Adipose tissue (tissue), 3 donors: ENCODE data around the gene PNMT. TPM values are rescaled to one million over a fixed set of nuclear protein-coding genes. Genes with fewer than 3 reads are reported as not detected.

Experiments
- H3K27ac ChIP-seq: one replicate; pipeline ENCODE4 v1.5.1; 2013; ENCODE audit warnings: low read depth, low read length
- WGBS, 3 donors: extraction: QIAGEN DNeasy Blood & Tissue Kit; methylation state at CpG; one replicate each; pipeline ENCODE4 v1.1.7; 2013; 5-methylcytosine and 5-hydroxymethylcytosine counted together
- polyA plus RNA-seq, 3 donors: library from polyadenylated mRNA; stranded (reverse); fragments of 200-250 nt; gene quantifications; one replicate each; pipeline ENCODE4 v1.2.3, GENCODE V29; 2013
- donor health status: healthy with polysubstance abuse.
- donor health status: Bipolar disorder and iron deficiency.
- donor health status: healthy.

The PNMT gene, protein sequence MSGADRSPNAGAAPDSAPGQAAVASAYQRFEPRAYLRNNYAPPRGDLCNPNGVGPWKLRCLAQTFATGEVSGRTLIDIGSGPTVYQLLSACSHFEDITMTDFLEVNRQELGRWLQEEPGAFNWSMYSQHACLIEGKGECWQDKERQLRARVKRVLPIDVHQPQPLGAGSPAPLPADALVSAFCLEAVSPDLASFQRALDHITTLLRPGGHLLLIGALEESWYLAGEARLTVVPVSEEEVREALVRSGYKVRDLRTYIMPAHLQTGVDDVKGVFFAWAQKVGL
- 1 to 10 TPM; 2.1 to 9.8 (median 3.3) TPM for polyA plus RNA-seq

DNA sequence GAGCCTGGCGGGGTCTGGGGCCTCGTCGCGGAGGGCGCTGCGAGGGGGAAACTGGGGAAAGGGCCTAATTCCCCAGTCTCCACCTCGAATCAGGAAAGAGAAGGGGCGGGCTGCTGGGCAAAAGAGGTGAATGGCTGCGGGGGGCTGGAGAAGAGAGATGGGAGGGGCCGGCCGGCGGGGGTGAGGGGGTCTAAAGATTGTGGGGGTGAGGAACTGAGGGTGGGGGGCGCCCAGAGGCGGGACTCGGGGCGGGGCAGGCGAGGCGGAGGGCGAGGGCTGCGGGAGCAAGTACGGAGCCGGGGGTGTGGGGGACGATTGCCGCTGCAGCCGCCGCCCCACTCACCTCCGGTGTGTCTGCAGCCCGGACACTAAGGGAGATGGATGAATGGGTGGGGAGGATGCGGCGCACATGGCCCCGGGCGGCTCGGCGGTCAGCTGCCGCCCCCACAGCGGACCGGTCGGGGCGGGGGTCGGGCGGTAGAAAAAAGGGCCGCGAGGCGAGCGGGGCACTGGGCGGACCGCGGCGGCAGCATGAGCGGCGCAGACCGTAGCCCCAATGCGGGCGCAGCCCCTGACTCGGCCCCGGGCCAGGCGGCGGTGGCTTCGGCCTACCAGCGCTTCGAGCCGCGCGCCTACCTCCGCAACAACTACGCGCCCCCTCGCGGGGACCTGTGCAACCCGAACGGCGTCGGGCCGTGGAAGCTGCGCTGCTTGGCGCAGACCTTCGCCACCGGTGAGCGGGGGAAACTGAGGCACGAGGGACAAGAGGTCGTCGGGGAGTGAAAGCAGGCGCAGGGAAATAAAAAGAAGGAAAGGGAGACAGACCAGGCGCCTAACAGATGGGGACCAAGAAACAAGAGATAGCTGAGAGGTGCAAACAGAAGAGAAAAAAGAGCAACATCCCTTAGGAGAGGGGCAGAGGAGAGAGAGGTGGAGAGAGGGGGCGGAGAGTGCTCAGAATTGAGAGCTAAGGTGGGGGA lies at the start of gene PNMT:
Gene PNMT, plus strand, starts transcription at position 509 of the 980 bp plus-strand sequence. Its CDS starts 23 bp downstream, at position 532.
- WGBS, 3 donors, result 1 to 3% (median 1%) methylated on average over 65 to 85 of the region's 85 CpGs
- H3K27ac ChIP-seq, result no peak within 1 kb of the TSS

DNA sequence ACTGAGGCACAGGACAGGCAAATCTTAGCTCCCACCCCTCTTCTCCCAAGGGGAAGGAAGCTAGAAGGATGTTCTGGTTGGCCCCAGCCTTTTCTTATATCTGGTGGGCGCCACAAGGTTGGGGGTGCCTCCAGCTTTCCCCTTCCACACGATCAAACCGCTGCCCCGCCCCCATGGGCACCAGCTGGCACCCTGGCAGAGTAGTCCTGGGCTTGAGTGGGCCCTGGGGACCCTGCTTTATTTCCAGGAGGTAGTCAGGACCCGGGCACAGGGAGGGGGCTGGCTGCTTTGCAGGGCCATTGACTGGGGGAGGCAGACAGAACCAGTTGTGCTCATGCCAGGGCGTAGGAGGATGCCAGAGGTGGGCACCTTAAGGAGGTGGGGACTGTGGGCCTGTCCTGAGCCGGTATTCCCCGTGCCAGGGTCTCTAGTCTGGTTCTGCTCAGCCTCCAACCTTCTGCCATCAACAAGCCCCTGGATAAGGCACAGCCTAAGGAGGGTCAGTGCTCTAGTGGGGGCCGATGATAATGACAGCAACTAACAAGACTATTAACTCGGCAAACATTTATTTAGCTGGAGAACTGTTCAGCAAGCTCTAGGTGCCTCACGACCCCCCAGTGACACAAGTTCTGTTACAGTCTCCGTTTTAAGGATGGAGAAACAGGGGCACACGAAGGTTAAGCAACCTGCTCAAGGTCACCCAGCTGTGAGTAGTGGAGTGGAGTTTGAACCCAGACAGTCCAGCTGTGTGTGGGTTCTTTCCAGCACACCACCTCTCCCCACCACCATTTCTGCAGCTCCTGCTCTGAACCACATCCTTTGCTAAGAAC lies 49.1 kb upstream of the PNMT start:
- WGBS, 3 donors, result 51 to 55% (median 53%) methylated on average over 11 to 13 of the region's 13 CpGs
- no peak overlapping the region for H3K27ac ChIP-seq

DNA sequence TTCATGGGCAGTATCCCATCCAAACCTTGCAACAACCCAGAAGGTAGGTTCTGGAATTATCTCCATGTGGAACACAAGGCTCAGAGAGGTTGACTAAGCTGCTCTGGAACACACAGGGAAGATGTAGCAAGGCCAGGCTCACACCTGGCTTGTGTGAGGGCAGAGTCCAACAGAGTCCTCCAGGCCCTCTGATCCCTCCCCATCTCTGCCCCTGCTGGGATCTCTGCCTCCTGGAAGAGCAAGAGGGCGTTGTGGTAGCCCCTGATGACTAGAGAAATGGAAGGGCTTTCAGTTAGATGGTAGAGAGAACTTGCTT lies 48.5 kb upstream of the PNMT start:
- 38 to 61% (median 58%) methylated on average over 1 of the region's 1 CpG for WGBS, 3 donors

DNA sequence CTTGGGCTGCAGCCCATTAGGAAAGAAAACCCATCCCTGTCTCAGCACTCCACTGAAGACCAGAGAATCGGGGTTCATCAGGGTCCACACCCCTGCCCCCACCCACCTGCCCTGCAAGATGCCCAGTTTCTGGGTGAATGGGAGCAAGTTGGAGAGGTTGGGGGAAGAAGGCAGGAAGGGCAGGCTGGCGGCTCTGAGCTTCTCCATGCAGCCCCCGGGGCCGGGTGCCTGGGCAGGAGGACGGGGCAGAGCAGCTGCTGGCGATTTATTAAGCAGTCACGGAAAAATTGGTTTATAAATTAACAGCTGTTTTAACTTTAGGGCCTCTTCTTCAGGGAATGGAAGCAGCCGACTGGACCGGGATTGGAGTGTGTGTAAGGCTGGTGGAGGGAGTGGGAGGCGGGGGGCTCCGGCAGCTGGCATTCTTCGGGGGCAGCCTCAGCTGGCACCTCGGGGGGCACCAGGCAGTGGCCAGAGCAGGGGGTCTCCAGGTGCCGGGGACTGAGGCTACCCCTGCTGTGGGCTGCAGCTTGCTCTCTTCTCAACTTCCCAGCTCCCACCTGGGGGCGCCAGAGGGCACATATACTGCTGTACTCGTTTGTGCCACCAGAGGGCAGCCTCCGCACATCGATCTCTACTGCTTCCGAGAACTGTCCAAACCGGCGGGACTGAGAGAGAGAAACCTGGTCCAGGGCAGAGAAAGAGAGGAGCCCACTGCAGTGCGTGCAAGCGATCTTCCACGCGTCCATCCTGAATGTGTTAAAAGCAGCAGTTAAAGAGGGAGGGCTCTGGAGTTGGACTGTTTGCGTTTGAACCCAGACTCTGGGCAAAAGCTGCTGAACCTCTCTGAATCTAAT lies 46.5 kb upstream of the PNMT start:
- no peak overlapping the region for H3K27ac ChIP-seq
- 10 to 11% (median 10%) methylated on average over 26 of the region's 26 CpGs for WGBS, 3 donors

More for the DNA sequence above, 48.5 kb upstream of the PNMT start:
- H3K27ac ChIP-seq, result no peak overlapping the region

DNA sequence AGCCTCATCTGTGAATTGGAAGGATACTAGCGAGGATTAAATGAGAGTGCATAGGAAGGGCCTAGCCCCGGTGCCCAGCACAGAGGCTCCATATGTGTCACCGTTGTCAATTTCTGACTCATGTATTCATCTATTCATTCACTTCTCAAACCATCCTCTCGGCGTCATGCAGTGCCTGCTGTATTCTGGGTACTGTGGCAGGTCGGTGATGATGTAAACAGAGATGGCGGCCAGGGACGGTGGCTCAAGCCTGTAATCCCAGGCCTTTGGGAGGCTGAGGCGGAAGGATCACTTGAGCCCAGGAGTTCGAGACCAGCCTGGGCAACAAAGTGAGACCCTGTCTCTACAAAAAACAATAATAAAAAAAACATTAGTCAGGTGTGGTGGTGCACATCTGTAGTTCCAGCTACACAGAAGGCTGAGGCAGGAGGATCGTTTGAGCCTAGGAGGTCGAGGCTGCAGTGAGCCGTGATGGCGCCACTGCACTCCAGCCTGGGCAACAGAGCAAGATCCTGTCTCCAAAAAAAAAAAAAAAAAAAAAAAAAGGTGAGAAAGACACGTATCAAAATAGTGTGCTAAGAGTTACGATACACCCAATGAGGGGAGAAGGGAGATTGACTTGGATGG lies 45.8 kb upstream of the PNMT start:
- H3K27ac ChIP-seq, result no peak overlapping the region
- WGBS, 3 donors, result 52 to 58% (median 57%) methylated on average over 16 of the region's 16 CpGs

DNA sequence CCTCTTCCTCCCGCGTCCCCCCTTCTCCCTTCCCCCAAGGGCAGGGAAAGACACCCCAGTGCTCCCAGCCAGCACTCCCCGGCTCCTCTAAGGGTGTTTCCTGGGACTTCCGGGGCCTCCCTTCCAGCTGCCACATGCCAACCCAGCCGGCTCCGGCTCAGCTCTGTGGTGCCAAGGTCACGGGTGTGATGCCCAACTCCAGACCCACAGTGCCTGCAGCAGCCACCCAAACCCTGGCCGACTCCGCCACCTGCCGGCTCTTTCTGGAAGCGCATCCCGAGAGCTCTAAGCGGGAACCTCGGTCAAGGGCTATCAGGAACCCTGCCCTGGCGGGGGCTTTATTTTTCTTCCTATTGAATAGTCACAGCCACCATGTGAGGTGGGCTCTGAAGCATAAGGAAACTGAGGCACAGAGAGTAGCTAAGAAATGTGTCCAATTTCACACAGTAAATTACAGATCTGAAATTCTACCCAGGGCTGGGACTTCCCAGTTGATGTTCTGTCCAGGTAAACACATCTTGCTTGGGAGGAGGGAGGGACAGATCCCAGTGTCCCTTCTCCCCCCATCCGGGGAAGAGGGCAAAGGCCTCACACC lies 44.8 kb upstream of the PNMT start:
- H3K27ac ChIP-seq, result no peak overlapping the region
- 2 to 6% (median 5%) methylated on average over 13 to 16 of the region's 16 CpGs for WGBS, 3 donors

DNA sequence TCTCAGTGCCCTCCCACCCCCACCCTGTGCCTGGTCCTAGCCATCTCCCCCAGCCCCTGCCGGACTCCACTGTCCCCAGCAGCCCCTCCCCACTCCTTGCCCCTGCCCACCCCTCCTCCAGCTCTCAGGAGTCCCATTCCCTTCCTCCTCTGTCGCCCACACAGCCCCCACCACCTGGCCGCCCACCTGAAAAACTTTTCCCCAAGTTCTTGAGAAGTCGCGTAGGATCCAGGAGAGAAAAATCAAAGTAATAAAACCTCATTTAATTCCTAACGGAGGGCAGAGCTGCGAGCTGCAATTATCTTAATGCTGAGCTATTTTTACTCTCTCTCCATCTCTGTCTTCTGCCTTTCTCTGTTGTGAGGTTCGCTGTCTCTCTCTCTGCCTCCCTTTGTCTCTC lies 43.9 kb upstream of the PNMT start:
- WGBS, 3 donors, result 73 to 85% (median 85%) methylated on average over 8 of the region's 8 CpGs
- no peak overlapping the region for H3K27ac ChIP-seq

DNA sequence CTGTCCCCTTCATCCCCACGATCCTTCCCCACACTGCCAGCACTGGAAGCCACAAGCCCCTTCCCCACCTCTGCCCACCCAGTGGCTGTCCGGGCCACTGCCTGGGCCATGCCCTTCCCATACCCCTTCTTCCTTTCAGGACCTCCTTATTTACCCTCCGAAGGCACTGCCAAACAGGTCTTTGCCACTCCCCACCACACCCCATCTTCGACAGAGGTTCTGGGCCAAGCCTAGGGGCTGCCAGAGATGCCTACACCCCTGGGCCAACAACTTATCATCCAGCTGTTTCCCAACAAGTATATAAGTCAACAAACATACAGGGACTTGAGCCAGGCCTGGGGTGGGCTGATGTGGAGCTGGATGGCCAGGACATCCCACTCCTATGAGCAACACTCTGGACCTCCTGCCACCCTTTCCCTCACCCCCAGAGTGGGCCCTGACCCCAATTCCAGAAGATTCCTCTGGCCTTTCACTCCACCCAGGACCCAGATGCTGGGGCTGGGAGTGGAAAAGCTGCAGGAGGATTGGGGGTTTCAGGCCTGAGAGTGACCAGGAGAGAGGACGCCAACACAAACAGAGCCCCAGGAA lies 43.0 kb upstream of the PNMT start:
- 59 to 74% (median 65%) methylated on average over 4 to 5 of the region's 5 CpGs for WGBS, 3 donors
- no peak overlapping the region for H3K27ac ChIP-seq

DNA sequence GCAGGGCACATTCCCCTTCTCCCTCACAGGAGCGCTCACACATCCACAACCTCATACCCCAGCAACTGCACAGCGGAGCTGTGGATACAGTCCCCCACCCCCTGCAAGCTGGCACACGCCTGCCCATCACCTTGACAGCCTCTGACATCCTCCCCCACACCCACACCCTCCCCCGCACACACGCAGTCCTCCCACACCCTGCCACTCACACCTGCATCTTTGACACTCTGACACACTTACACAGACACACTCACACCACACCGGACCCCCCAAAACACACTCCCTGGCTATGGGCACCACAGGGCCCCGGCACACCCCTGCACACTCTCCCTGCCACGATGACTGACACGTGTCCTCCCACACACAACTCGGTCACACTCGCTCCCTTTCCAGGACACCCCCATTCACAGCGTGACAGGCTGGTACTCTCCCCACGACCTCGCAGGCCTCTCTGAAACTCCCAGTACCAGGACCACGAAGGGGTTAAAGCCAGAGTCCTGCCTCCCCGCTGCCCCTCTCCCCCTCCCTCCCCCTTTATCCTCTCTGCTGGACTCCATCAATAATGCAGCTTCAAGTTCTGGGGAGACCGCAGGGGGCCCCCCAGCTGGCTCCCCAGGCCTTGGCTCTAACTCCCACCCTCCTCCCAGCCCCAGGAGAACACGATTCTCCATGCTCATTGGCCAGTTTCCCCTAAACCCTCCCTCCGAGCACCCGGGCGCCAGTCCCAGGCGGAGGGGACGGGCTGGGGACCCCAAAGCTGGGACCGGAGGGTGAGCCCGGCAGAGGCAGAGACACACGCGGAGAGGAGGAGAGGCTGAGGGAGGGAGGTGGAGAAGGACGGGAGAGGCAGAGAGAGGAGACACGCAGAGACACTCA lies 41.8 kb upstream of the PNMT start, which contains the start of gene PPP1R1B:
Gene PPP1R1B, plus strand, starts transcription at position 782 of the 876 bp plus-strand sequence. CDS start 441 bp downstream, outside the sequence.
- WGBS, 3 donors, result 13 to 17% (median 15%) methylated on average over 29 of the region's 29 CpGs
- no peak within 1 kb of the TSS for H3K27ac ChIP-seq

DNA sequence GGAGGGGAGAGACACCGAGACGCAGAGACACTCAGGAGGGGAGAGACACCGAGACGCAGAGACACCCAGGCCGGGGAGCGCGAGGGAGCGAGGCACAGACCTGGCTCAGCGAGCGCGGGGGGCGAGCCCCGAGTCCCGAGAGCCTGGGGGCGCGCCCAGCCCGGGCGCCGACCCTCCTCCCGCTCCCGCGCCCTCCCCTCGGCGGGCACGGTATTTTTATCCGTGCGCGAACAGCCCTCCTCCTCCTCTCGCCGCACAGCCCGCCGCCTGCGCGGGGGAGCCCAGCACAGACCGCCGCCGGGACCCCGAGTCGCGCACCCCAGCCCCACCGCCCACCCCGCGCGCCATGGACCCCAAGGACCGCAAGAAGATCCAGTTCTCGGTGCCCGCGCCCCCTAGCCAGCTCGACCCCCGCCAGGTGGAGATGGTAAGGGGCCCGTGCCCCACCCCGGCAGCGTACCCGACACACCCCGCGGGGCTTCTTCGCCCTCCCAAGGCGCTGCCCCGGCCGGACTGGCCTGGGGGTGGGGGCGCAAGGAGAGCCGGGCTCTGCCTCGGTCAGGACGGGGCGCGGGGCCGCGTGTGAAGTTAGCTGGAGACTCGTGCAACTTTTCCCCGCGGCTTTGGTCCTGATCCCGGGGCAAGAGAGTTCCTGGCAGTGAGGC lies 41.1 kb upstream of the PNMT start:
- 4 to 6% (median 5%) methylated on average over 40 to 71 of the region's 72 CpGs for WGBS, 3 donors
- no peak overlapping the region for H3K27ac ChIP-seq

DNA sequence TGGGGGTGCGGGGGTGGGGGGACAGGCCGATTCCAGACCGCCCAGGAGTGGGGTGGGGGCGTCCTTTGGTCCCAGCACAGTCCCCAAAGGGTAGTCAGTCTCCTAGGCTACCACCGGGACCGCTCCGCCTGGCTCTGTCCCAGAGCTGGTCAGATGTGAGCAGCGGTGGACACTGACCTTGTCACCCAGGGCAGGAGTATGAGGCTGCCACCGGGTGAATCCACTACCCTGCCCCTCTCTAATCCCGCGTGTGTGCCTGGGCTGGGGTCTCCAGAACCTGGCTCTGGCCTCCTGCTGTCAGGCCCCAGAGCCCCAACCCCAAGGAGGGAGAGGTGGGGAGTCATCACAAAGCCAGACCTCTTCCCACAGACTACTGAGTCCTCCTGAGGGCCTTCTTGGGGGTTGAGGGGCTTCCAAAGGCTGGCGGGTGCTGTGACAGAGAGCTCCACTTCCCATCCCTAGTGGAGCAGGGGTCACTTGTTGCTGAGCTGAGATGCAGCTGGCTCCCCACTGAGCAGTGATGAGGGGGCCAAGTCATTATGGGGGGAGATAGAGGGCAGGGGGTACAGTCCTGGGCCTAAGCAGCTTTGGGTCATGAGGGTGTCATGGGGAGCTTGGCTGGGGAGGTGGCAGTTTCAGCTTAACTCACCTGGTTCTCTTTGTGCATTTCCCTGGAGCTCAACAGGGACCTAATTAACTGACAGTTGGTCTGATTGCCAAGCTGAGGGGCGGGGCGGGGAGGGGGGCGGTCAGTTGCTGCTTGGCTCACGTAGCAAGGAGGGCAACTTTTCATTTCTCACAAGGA lies 40.3 kb upstream of the PNMT start:
- 41 to 58% (median 54%) methylated on average over 16 of the region's 16 CpGs for WGBS, 3 donors
- H3K27ac ChIP-seq, result no peak overlapping the region

DNA sequence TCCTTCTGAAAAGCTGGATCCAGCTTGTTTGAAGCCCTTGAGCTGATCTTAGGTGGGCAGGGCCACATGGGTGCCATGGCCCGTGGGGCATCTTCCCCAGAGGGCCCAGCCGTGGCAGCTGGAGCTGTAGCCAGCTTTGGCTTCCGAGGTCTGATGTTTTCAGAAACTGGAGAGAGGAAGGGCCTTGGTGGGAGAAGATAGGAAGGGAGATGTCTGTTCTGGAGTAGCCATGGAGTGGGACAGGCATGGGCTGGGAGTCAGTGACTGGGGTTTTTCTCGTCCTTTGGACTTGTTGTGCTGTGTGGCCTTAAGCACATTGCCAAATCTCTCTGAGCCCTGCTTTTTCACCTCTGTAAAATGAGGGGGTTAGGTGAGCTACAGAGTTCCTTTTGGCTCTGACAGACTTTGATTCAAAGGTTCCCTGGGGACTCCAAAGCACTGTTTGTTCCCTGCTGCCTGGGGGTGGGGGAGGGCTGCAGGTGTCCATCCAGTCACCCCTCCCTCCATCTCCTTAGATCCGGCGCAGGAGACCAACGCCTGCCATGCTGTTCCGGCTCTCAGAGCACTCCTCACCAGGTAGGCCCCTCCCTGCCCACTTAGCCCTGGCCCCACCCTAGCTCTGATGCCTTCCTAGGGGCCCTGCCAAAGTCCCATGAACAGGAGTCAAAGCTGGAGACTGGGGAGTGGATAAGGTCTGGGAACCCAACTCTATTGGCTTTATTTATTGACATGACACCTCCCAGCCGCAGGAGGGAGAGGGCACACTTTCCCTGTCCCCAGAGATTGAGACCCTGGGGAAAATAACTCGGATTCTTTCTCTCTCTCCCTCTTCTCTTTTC lies 39.4 kb upstream of the PNMT start:
- WGBS, 3 donors, result 50 to 67% (median 67%) methylated on average over 10 of the region's 10 CpGs
- H3K27ac ChIP-seq, result no peak overlapping the region

DNA sequence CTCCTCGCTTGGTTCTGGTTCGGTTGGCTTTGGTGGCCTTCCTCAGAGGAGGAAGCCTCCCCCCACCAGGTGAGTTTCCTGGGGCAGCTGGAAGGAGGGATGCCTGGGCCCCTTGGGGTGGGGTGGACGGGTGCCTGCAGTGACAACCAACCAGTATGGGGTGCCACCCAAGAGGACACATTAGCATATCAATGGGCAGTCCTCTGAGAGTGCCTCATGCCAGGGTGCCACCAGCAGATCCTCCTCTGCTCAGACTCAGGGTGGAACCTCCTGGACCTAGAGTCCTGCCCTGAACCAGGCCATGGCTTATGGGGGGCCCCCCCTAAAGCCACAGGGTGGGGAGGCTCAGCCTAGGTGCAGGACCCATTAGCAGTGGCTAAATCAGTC lies 38.8 kb upstream of the PNMT start:
- 46 to 59% (median 55%) methylated on average over 3 of the region's 3 CpGs for WGBS, 3 donors
- no peak overlapping the region for H3K27ac ChIP-seq

DNA sequence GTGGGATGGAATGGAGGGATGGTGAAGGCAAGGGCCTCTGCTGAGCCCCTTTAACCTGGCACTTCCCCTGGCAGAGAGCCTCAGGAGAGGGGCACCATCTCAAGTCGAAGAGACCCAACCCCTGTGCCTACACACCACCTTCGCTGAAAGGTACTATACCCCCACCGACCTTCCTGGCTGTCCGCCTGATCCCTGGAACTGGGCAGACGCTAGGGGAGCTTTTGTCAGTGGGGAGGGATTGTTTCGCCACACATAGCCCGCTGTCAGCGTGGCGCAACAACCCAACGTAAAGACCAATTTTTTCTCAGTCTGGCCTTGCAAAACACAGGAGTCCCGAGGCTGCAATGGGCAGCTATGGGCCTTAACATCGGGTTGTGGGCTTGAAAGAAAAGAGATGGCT lies 38.4 kb upstream of the PNMT start:
- 49 to 70% (median 50%) methylated on average over 12 of the region's 12 CpGs for WGBS, 3 donors
- H3K27ac ChIP-seq, result no peak overlapping the region
